ENCODE results near the gene LRBA.

- TF ChIP-seq POLR2AphosphoS5 (IDR thresholded peaks at IDR 0.05) = no peak
- TF ChIP-seq CTCF (IDR thresholded peaks at IDR 0.05) = no peak
These were observed 472.0 kb downstream of the LRBA start for GRCh38 chr4:150543042-150543441.
